Right lobe of liver (tissue), 6 donors: ENCODE results near the gene NPEPL1. TPM values are rescaled to one million over a fixed set of nuclear protein-coding genes. Genes with fewer than 3 reads are reported as not detected.

Source experiments
- ATAC-seq, 4 donors: fragments of 200-7000 bp; cut with Tn5 transposase; one replicate each; pipeline ENCODE4 v1.9.1; 2020; ENCODE audit warnings: mild to moderate bottlenecking in 4 of 4, moderate library complexity in 4 of 4
- DNase-seq, 3 donors: peaks; one replicate each; pipeline ENCODE4 v3.0.0-alpha.2; 2020
- H3K27ac ChIP-seq, 3 donors: fragments of 200-600 bp; one replicate each; pipeline ENCODE4 v1.8.0; 2022
- H3K27me3 ChIP-seq, 2 donors: fragments of 200-600 bp; one replicate each; pipeline ENCODE4 v1.8.0; 2022
- H3K36me3 ChIP-seq, 4 donors: fragments of 200-600 bp; sonication (generic) in 1 of 4; one replicate each; pipeline versions ENCODE4 v1.5.1 to v1.8.0; 2017 to 2022; ENCODE audit warnings: control low read depth in 1 of 4
- H3K4me1 ChIP-seq, 4 donors: fragments of 200-600 bp; sonication (generic) in 1 of 4; one replicate each; pipeline versions ENCODE4 v1.5.1 to v1.8.0; 2017 to 2022; ENCODE audit warnings: control low read depth in 1 of 4
- H3K4me3 ChIP-seq, 3 donors: fragments of 200-600 bp; one replicate each; pipeline ENCODE4 v1.8.0; 2022
- H3K9me3 ChIP-seq, 4 donors: fragments of 200-600 bp; sonication (generic) in 1 of 4; one replicate each; pipeline versions ENCODE4 v1.5.1 to v1.8.0; 2017 to 2022; ENCODE audit warnings: control low read depth in 1 of 4
- POLR2A ChIP-seq: fragments of 450-650 bp; IDR thresholded peaks from one replicate; pipeline ENCODE4 v1.6.1; 2017; ENCODE audit warnings: antibody characterized with exemption, mild to moderate bottlenecking
- WGBS: methylation state at CpG from one replicate; pipeline ENCODE4 v1.1.6; 2018; ENCODE audit warnings: low coverage, low lambda C conversion rate; ENCODE audit not compliant: insufficient coverage; ENCODE audit errors: missing lambda C conversion rate; 5-methylcytosine and 5-hydroxymethylcytosine counted together
- intact Hi-C, 2 donors: fragments of 100-400 bp; cut with DNase I; formaldehyde crosslinking; loops; one replicate each; pipeline versions ENCODE4 v1.11.2 to v1.14.1; 2022
- total RNA-seq, 6 experiments: library from RNA; depleted of rRNA in 2 of 6; stranded (reverse); fragments of >200 nt in 2 of 6; fragmentation: NEBNext Ultra II Directional in 3 of 6; extraction: Animal tissue kit (Norgen Biotek cat#: 25700) in 3 of 6; gene quantifications; one replicate each; pipeline versions ENCODE4 v1.1.0 to v1.2.4, GENCODE V29; 2016 to 2023
- TF ChIP-seq, protein P1 (sequence below), 4 donors: fragments of 200-600 bp in 3 of 4; fragments of 450-650 bp in 1 of 4; IDR thresholded peaks; one replicate each; pipeline versions ENCODE4 v1.5.1 to v1.8.0; 2016 to 2022; ENCODE audit warnings: antibody characterized with exemption in 4 of 4, mild to moderate bottlenecking in 2 of 4
- donor health status: DM: no; HTN: yes; CAD: no.
- donor health status: DM: no; HTN: no; CAD: no.
- donor health status: DM: no; HTN: no; CAD: no.
- donor health status: DM: no; HTN: yes; CAD: no.
- donor health status: DM: no; HTN: yes; CAD: no.

The NPEPL1 gene
- total RNA-seq, 6 experiments from 2014 or later = 7.7 to 13.9 (median 10.1) TPM

DNA sequence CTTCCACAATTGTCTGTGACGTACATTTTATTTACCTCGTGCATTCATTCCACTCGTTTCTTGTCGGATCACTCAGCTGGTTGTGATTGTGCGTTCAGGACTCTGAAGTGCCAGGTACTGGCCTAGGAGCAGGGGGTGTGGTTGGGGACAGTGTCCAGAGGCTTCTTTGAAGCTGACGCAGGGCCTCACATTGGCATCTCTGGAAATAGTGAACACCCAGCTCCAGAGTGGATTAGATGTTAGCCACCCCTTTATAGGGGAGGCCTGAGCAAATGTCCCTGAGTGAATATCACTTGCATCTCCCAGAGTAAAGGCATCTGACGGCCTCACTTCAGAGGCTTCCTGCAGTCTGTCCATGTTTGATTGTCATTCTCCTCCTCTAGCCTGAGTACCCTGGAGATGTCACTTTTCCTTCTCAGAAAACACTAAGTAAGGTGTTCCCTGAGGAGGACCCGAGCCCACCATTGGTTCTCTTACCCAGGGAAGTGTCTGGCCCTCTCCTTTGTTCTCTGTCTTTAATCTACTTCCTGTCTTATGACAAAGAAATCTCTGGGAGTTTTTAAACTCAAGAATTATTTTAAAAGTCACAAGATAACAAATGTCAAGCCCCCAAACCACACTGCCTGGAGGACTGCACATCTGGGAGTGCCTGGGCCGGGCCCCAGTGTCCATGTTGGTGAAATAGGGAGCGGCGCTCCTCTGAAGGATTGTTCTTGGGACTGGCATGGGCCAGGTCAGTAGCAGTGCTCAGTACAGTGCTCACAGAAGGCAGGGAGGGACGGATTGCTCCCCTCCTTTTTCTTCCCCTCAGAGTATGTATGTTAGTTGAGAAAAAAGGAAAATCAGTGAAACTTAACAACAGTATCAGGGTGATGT is 30.8 kb upstream of the NPEPL1 start:
- Histone ChIP-seq H3K27me3 (no peaks in the 10 kb centered on the region), H3K9me3 (no peaks in the 10 kb centered on the region), H3K4me3 (no peak overlapping the region), H3K27ac (peak overlapping the region in 1 of 3 donors; percentile 39), H3K36me3 (peaks cover 0 to 6% (median 0%) of the 10 kb centered on the region in 4 donors), H3K4me1 (peaks cover 0 to 9% (median 0%) of the 10 kb centered on the region in 4 donors)
- ATAC-seq (peak in 2 of 4 donors; percentile 36 to 44), DNase-seq (no peak)
- 72% methylated on average over 9 of the region's 12 CpGs for WGBS
- intact Hi-C loops = no loop called here
- TF ChIP-seq POLR2A = no peak
- TF ChIP-seq, protein P1, sequence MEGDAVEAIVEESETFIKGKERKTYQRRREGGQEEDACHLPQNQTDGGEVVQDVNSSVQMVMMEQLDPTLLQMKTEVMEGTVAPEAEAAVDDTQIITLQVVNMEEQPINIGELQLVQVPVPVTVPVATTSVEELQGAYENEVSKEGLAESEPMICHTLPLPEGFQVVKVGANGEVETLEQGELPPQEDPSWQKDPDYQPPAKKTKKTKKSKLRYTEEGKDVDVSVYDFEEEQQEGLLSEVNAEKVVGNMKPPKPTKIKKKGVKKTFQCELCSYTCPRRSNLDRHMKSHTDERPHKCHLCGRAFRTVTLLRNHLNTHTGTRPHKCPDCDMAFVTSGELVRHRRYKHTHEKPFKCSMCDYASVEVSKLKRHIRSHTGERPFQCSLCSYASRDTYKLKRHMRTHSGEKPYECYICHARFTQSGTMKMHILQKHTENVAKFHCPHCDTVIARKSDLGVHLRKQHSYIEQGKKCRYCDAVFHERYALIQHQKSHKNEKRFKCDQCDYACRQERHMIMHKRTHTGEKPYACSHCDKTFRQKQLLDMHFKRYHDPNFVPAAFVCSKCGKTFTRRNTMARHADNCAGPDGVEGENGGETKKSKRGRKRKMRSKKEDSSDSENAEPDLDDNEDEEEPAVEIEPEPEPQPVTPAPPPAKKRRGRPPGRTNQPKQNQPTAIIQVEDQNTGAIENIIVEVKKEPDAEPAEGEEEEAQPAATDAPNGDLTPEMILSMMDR (IDR thresholded peaks at IDR 0.05) = no peak

DNA sequence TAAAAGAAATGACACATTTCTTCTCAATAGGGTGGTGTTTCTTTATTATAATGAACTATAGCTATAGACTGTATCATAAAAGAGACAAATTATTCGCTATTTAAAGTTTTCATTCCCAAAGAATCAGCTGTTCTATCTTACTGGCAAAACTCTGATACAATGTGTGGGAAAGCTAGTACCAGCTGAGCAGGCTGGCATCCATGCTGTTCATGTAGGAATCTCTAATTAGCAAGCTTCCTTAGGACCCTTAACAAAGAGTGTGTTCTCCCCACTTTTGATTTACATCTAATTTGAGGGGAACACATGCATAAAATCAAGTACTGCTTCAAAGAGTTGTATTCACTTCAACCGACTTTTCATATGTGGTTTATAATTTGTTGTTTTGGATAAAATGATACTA is 28.3 kb upstream of the NPEPL1 start:
- Histone ChIP-seq H3K4me3 (no peak overlapping the region), H3K4me1 (no peaks in the 10 kb centered on the region), H3K9me3 (no peaks in the 10 kb centered on the region), H3K27me3 (no peaks in the 10 kb centered on the region), H3K36me3 (peaks cover 0 to 27% (median 5%) of the 10 kb centered on the region in 4 donors), H3K27ac (no peak overlapping the region)
- TF ChIP-seq, protein P1 (IDR thresholded peaks at IDR 0.05) = no peak
- TF ChIP-seq POLR2A = no peak
- 94% methylated on average over 2 of the region's 2 CpGs for WGBS
- DNase-seq (no peak), ATAC-seq (no peak)
- intact Hi-C loops = no loop called here

DNA sequence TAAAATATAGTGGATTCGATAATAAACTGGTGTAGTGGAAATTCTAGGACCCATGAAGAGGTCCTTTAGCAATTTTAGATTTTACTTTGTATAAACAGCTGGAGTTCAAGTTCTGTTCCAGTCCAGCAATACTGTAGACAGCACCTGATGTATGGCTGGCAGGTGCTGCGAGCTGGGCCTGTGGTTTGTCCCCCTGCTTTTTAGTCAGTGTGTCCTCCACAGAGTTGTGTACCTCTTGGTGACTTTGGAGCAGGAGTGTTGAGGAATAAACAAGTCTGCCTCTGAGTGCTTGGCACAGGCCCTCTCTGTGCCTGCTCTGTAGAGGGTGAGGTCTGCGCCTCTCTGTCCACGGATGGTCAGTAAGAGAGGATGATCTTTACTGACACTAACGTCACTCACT is 27.7 kb upstream of the NPEPL1 start:
- H3K36me3 ChIP-seq = peaks cover 0 to 32% (median 6%) of the 10 kb centered on the region in 4 donors
- WGBS = 100% methylated on average over 2 of the region's 5 CpGs
- H3K27me3 ChIP-seq = no peaks in the 10 kb centered on the region
- TF ChIP-seq POLR2A = no peak
- TF ChIP-seq, protein P1 (IDR thresholded peaks at IDR 0.05) = no peak
- DNase-seq (no peak), ATAC-seq (no peak)
- H3K9me3 ChIP-seq = no peaks in the 10 kb centered on the region
- H3K4me3 ChIP-seq = no peak overlapping the region
- H3K27ac ChIP-seq = no peak overlapping the region
- intact Hi-C loops = no loop called here
- no peaks in the 10 kb centered on the region for H3K4me1 ChIP-seq

DNA sequence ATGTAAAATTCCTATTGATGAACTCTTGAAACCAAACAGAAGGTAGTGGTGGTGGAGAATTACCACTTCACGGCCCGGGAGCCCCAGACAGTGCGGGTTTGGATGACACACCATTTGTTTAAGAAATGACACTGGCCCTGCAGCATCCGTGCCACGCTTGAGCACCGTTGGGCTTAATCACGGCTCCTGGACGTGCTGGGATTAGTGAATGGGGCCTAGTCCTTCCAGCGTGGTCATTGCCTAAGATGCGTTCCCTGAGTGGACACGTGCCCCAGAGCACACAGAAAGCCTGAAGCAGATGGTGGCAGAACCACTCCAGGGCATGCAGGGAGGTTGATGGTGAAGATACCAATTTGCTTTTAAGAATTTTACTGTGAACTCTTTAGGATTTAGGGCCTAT is 27.0 kb upstream of the NPEPL1 start:
- TF ChIP-seq, protein P1 (IDR thresholded peaks at IDR 0.05) = no peak
- TF ChIP-seq POLR2A = no peak
- Histone ChIP-seq H3K27ac (no peak overlapping the region), H3K4me1 (no peaks in the 10 kb centered on the region), H3K27me3 (no peaks in the 10 kb centered on the region), H3K4me3 (no peak overlapping the region), H3K9me3 (no peaks in the 10 kb centered on the region), H3K36me3 (peaks cover 1 to 39% (median 6%) of the 10 kb centered on the region in 4 donors)
- 85% methylated on average over 8 of the region's 11 CpGs for WGBS
- intact Hi-C loops = no loop called here
- ATAC-seq (no peak), DNase-seq (no peak)
